Colonic mucosa (tissue), 4 donors: ENCODE data around the gene ZNHIT1. TPM values are rescaled to one million over a fixed set of nuclear protein-coding genes. Genes with fewer than 3 reads are reported as not detected.

Source experiments
- DNase-seq: peaks from one replicate; pipeline ENCODE4 v3.0.0-alpha.2; 2020
- H3K27ac ChIP-seq: fragments of 200-600 bp; one replicate; pipeline ENCODE4 v1.8.0; 2021
- H3K27me3 ChIP-seq: fragments of 200-600 bp; one replicate; pipeline ENCODE4 v1.8.0; 2021
- H3K36me3 ChIP-seq: fragments of 200-600 bp; one replicate; pipeline ENCODE4 v1.8.0; 2021
- H3K4me1 ChIP-seq: fragments of 200-600 bp; one replicate; pipeline ENCODE4 v1.8.0; 2021; ENCODE audit warnings: mild to moderate bottlenecking
- H3K4me3 ChIP-seq: fragments of 200-600 bp; one replicate; pipeline ENCODE4 v1.8.0; 2021
- H3K9ac ChIP-seq, 2 donors: one replicate each; pipeline ENCODE4 v1.7.0; 2013; ENCODE audit warnings: control low read depth in 2 of 2, low read depth in 2 of 2, low read length in 2 of 2
- H3K9me3 ChIP-seq: fragments of 200-600 bp; one replicate; pipeline ENCODE4 v1.8.0; 2021
- intact Hi-C: fragments of 100-400 bp; cut with DNase I; formaldehyde crosslinking; loops from one replicate; pipeline ENCODE4 v1.14.1; 2022
- total RNA-seq, 2 donors: library from RNA; stranded (reverse); fragmentation: NEBNext Ultra II Directional in 1 of 2; extraction: Animal tissue kit (Norgen Biotek cat#: 25700) in 1 of 2; gene quantifications; one replicate each; pipeline ENCODE4 v1.2.1, GENCODE V29; 2021
- TF ChIP-seq, protein P1 (sequence below): fragments of 200-600 bp; IDR thresholded peaks from one replicate; pipeline ENCODE4 v1.8.0; 2022; ENCODE audit warnings: antibody characterized with exemption, mild to moderate bottlenecking
- donor health status: healthy.
- donor health status: DM: no; HTN: no; CAD: no.
- donor health status: DM: no; HTN: no; CAD: no.

Gene ZNHIT1
- total RNA-seq, 2 donors from 2014 or later = 85.7 to 98.1 TPM

DNA sequence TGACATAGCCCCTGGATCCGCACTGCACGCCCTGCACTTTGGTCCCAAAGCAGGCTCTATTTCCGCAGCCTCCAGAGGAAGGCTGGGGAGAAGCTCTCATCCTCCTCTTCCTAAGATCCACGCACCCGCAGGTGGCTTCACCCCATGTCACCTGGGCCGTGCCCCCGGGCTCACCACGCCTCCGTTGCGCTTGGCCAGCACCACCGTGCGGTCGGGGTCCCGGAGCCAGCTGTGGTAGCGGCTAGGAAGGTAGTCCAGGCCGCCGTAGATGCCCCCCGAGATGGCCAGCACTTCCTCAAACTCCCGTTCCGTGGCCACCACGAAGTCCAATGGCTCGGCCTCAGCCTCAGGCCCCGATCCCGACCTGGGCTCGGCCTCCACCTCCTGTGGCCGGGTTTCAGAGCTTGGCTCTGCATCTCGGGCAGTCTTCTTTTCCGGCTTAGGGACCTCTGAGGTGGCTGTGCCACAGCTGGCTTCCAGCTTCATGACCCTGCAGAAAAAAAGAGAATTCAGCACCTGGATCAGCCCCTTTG lies 43.6 kb upstream of the ZNHIT1 start:
- H3K36me3 ChIP-seq = no peaks in the 10 kb centered on the region
- intact Hi-C loops = no loop called here
- no peak overlapping the region for H3K27ac ChIP-seq
- no peak for DNase-seq
- H3K9ac ChIP-seq = no peak overlapping the region
- H3K9me3 ChIP-seq = no peaks in the 10 kb centered on the region
- no peak overlapping the region for H3K4me3 ChIP-seq
- H3K27me3 ChIP-seq = peaks cover 68% of the 10 kb centered on the region
- H3K4me1 ChIP-seq = peaks cover 16% of the 10 kb centered on the region
- TF ChIP-seq, protein P1, sequence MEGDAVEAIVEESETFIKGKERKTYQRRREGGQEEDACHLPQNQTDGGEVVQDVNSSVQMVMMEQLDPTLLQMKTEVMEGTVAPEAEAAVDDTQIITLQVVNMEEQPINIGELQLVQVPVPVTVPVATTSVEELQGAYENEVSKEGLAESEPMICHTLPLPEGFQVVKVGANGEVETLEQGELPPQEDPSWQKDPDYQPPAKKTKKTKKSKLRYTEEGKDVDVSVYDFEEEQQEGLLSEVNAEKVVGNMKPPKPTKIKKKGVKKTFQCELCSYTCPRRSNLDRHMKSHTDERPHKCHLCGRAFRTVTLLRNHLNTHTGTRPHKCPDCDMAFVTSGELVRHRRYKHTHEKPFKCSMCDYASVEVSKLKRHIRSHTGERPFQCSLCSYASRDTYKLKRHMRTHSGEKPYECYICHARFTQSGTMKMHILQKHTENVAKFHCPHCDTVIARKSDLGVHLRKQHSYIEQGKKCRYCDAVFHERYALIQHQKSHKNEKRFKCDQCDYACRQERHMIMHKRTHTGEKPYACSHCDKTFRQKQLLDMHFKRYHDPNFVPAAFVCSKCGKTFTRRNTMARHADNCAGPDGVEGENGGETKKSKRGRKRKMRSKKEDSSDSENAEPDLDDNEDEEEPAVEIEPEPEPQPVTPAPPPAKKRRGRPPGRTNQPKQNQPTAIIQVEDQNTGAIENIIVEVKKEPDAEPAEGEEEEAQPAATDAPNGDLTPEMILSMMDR = no peak

DNA sequence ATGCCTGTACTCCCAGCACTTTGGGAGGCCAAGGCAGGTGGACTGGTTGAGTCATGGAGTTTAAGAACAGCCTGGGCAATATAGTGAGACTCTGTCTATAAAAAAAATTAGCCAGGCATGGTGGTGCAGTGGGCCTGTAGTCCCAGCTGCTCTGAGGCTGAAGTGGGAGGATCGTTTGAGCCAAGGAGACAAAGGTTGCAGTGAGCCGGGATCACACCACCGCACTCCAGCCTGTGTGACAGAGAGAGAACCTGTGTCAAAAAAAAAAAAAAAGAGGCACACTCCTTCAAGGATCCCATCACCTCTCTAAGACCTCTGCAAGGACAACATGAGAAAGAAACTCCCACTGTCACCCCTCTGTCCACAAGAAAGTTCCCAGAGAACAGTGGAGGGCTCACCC lies 42.3 kb upstream of the ZNHIT1 start:
- intact Hi-C loops = no loop called here
- Histone ChIP-seq H3K9me3 (no peaks in the 10 kb centered on the region), H3K27ac (no peak overlapping the region), H3K27me3 (peaks cover 70% of the 10 kb centered on the region), H3K36me3 (no peaks in the 10 kb centered on the region), H3K4me3 (no peak overlapping the region), H3K4me1 (peaks cover 16% of the 10 kb centered on the region), H3K9ac (no peak overlapping the region)
- TF ChIP-seq, protein P1 = no peak
- DNase-seq = no peak

DNA sequence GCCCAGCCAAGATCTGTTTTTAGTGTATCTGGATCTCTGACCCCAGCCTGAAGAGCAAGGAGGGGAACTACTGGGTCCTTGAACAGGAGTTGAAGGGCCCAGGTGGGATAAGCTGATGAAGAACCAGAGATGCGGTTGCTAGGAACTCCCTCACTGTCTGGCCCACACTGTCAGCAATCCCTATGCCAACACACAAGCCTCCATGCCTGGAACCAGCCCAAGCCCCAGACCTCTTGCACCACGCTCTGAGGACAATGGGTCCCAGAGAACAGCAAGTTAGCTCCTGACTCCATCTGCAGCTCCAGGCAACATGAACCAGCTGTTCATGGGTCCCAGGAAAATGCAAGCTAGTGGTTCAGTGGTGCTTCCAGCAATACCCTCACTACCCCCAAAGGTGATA lies 40.3 kb upstream of the ZNHIT1 start:
- H3K27me3 ChIP-seq = peaks cover 57% of the 10 kb centered on the region
- intact Hi-C loops = no loop called here
- H3K4me3 ChIP-seq = no peak overlapping the region
- H3K27ac ChIP-seq = no peak overlapping the region
- no peaks in the 10 kb centered on the region for H3K36me3 ChIP-seq
- peaks cover 11% of the 10 kb centered on the region for H3K4me1 ChIP-seq
- no peak overlapping the region for H3K9ac ChIP-seq
- TF ChIP-seq, protein P1 = no peak
- H3K9me3 ChIP-seq = no peaks in the 10 kb centered on the region
- no peak for DNase-seq

DNA sequence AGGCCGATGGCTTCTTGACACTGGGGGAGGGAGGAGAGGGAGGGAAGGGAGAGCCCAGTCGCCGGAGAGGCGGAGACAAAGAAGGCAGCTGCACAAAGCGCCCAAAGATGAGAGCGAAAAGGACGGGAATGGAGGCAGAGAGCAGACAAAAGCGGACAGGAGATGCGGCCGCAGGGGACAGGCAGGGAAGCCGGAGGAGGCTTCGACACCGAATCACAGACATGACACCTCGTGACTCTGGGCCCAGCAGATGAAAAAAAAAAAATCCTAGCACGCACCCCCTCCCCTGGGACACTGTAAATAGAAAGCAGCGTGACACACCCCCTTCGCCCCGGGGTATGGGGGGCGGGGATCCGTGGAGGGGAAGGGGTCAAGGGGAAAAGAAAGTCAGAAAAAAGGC lies 38.8 kb upstream of the ZNHIT1 start:
- TF ChIP-seq, protein P1 = no peak
- DNase-seq = no peak
- peaks cover 42% of the 10 kb centered on the region for H3K27me3 ChIP-seq
- no peak overlapping the region for H3K9ac ChIP-seq
- no peaks in the 10 kb centered on the region for H3K36me3 ChIP-seq
- H3K27ac ChIP-seq = no peak overlapping the region
- H3K4me1 ChIP-seq = no peaks in the 10 kb centered on the region
- intact Hi-C loops = no loop called here
- no peaks in the 10 kb centered on the region for H3K9me3 ChIP-seq
- H3K4me3 ChIP-seq = no peak overlapping the region

DNA sequence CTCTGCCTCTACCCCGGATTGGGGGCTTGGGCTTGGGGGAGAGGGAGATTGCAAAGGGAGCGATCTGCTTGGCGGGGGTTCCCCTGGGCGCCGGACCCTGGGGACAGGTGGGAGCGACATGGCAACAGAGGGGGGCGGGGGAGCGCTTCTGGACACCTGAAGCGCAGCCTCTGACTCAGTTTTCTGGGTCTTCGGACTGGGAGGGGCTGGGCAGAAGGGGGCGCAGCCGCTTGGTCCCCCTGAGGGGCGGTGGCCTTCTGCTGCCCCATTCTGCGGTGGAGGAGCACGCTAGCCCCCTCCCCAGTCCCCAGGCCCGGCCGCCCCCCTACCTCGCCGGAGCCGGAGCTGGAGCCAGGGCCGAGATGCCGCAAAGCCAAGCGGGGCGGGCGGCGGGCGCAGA lies 38.3 kb upstream of the ZNHIT1 start:
- Histone ChIP-seq H3K36me3 (no peaks in the 10 kb centered on the region), H3K9me3 (no peaks in the 10 kb centered on the region), H3K9ac (no peak overlapping the region), H3K4me3 (no peak overlapping the region), H3K27ac (no peak overlapping the region), H3K4me1 (no peaks in the 10 kb centered on the region), H3K27me3 (peaks cover 41% of the 10 kb centered on the region)
- intact Hi-C loops = no loop called here
- DNase-seq = no peak
- TF ChIP-seq, protein P1 = no peak
